ENCODE results near the gene ZMIZ1.

ZMIZ1 gene

DNA sequence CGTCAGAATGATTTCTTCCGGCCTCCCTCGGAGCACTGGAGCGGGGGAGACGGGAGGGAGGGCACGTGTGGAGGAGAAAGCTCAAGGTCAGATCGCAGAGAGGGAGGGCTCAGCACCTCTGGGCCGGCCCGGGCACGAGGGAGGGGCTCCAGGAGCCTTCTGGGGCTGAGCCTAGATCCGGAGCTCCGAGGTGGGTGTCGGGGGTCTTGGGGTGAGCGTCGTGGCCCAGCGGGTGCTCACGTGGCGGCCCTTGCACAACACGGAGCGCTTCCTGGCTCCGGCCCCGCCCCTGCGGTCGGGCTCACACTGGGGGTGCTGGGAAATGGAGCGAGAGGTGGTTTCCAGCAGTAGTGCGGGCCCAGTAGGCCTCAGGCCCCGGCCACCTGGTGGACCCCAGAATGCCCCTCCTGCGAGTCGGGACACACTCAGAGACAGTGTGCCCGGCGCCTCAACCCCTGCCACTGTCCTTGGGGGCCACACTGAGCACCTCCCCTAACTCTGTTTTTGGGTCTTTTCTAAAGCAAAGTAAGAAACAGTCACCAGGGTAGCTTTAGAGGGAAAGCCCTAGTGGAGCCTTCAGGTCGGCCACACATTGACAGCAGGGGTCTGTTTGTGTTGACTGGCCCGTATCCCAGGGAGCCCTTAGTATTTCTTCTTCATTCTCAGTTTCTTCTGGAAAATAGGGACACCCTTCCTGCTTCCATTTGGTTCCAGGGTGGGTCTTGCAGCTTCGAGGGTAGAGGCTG lies 279.3 kb downstream of the ZMIZ1 start:
- intact Hi-C loops (cut with micrococcal nuclease), result loop anchor here (2.0 kb wide), 1 partner anchor 53 kb away; no protein-coding TSS in a partner anchor
- peak overlapping the region; percentile 86 for H3K4me3 Mint-ChIP-seq
- peak overlapping the region; percentile 95 for H3K27ac Mint-ChIP-seq
- H3K4me1 Mint-ChIP-seq (ENCODE audit: low read depth), result peaks cover 87% of the 10 kb centered on the region
- no peaks in the 10 kb centered on the region for H3K9me3 Mint-ChIP-seq
- peaks cover 3% of the 10 kb centered on the region for H3K27me3 Mint-ChIP-seq
- peaks cover 57% of the 10 kb centered on the region for H3K36me3 Mint-ChIP-seq (ENCODE audit: low read depth)

DNA sequence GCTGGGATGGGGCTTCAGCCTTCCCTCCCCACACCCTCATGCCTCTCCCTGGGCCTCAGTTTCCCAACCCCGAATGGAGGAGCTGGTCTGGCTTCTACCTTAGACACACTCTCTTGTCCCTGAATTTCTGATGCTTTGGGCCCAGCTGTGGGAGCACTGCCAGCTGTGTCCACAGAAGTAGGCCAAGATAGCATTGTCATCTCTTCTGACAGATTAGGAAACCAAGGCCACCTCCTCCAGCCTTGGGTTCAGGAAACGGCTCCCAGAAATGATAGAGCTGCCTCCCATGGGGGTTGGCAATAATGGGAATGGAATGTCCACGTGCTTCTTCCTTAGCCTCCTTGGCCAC lies 279.8 kb downstream of the ZMIZ1 start:
- Mint-ChIP-seq H3K36me3 (ENCODE audit: low read depth) (peaks cover 62% of the 10 kb centered on the region), H3K27ac (peak overlapping the region; percentile 95), H3K27me3 (peaks cover 3% of the 10 kb centered on the region), H3K9me3 (no peaks in the 10 kb centered on the region), H3K4me1 (ENCODE audit: low read depth) (peaks cover 87% of the 10 kb centered on the region), H3K4me3 (peak overlapping the region; percentile 86)
- intact Hi-C loops (cut with micrococcal nuclease), result no loop called here

DNA sequence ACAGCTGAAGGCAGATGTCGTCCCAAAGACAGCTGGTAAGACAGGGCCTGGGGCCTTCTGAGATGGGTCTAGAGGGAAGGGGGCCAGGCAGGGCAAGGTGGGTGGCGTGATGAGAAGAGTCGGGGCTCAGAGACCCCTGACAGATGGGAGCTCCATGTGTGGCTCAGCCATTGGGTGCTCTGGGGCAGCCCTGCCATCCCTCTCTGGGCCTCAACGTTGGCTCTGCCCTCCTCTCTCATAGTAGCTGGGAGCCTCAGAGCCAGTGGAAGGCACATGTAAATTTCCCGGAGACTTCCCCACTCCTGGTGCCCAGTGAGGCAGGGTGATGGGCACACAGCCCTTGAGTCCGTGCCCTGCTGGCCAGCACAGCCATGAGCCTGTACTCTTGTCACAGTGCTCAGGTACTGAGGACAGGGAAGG lies 280.3 kb downstream of the ZMIZ1 start:
- Mint-ChIP-seq H3K4me3 (peak overlapping the region; percentile 86), H3K9me3 (no peaks in the 10 kb centered on the region), H3K4me1 (ENCODE audit: low read depth) (peaks cover 87% of the 10 kb centered on the region), H3K36me3 (ENCODE audit: low read depth) (peaks cover 67% of the 10 kb centered on the region), H3K27me3 (no peaks in the 10 kb centered on the region), H3K27ac (peak overlapping the region; percentile 95)
- intact Hi-C loops (cut with micrococcal nuclease), result no loop called here

DNA sequence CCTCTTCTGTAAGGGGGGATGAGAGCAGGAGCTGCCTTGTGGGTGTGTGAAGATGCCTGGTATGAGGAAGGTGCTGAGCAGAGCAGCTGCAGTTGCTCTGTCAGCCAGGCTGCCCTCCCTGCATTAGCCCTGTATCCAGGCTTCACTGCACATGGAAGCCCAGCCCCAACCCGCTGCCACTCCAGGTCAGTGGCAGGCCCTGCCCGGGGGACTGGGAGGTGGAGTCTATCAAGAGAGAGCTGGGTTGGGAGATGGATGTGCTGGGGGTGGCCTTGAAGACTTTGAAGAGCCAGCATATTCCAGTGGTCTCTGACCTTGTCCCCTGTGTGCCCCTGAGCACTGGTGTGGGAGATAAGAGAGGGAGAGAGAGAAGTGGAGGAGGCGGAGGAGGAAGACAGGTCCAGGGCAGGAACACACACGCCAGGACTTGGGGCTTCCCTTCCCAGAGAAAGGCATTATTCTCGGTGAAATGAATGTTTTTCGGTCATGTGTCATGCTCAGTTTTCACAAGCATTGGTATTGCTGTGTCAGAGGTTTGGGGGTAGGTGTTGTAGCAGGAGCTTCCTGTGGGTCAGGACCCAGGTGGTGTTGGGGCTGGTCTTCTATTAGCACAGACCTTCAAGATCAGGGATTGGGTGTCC lies 281.1 kb downstream of the ZMIZ1 start:
- Mint-ChIP-seq H3K36me3 (ENCODE audit: low read depth) (peaks cover 75% of the 10 kb centered on the region), H3K4me1 (ENCODE audit: low read depth) (peaks cover 90% of the 10 kb centered on the region), H3K27ac (peak overlapping the region; percentile 95), H3K4me3 (peak overlapping the region; percentile 37), H3K27me3 (no peaks in the 10 kb centered on the region), H3K9me3 (no peaks in the 10 kb centered on the region)
- intact Hi-C loops (cut with micrococcal nuclease), result no loop called here

DNA sequence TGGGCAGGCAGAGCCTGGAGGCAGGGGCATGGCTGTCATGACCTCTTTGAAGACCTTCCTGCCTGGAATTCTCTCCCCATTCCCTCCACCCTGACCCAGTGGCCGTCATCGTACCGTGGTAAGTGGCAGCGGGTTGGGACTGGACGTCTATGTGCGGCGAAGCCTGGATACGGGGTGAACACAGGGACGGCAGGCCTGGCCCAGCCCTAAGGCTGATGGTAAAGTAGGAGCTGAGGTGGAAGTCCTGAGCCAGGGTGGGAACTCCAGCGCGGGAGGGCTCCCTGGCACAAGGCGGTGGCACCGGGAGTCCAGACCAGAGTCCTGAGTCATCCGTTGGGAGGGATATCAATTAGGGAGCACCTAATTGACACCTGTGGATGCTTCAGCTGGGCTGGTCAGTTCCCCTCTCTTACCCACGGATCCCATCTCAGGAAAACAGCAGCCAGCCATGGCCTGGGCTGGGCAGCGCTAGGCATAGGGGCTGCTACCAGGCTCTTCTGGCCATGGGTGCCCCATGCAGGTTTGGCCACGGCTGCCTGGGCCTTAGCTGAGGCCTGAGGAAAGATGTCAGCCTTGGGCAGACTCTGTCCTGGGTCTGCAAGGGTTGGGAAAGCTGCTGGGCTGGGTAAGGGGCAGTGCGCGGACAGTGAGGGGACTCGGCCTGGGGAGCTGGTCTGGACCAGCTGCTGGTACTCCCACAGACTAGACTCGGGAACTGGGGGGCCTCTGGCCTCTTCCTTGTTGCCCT lies 281.8 kb downstream of the ZMIZ1 start:
- intact Hi-C loops (cut with micrococcal nuclease), result no loop called here
- H3K4me1 Mint-ChIP-seq (ENCODE audit: low read depth), result peaks cover 90% of the 10 kb centered on the region

DNA sequence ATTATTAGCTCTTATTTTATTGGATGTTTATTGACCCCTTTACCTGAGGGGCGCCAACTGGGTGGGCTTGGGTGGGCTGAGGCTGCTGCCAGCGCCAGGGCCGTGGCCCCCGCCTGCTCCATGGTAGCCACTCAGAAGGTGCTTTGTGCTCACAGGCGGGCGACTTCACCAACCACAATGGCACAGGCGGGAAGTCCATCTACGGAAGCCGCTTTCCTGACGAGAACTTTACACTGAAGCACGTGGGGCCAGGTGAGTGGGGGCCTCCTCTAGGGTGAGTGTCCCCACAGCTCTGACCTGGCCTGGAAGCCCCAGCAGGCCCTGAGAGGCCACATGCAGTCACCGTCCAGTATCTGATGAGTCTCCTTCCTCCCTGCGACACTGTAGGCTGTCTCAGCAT lies 282.6 kb downstream of the ZMIZ1 start:
- H3K36me3 Mint-ChIP-seq (ENCODE audit: low read depth), result peaks cover 86% of the 10 kb centered on the region
- peaks cover 90% of the 10 kb centered on the region for H3K4me1 Mint-ChIP-seq (ENCODE audit: low read depth)
- H3K4me3 Mint-ChIP-seq, result no peak overlapping the region
- intact Hi-C loops (cut with micrococcal nuclease), result no loop called here
- no peaks in the 10 kb centered on the region for H3K27me3 Mint-ChIP-seq
- H3K27ac Mint-ChIP-seq, result peak overlapping the region; percentile 20
- no peaks in the 10 kb centered on the region for H3K9me3 Mint-ChIP-seq

More for the DNA sequence above, 281.8 kb downstream of the ZMIZ1 start:
- H3K9me3 Mint-ChIP-seq, result no peaks in the 10 kb centered on the region
- H3K27ac Mint-ChIP-seq, result peak overlapping the region; percentile 95
- H3K36me3 Mint-ChIP-seq (ENCODE audit: low read depth), result peaks cover 82% of the 10 kb centered on the region
- H3K27me3 Mint-ChIP-seq, result no peaks in the 10 kb centered on the region
- H3K4me3 Mint-ChIP-seq, result no peak overlapping the region

DNA sequence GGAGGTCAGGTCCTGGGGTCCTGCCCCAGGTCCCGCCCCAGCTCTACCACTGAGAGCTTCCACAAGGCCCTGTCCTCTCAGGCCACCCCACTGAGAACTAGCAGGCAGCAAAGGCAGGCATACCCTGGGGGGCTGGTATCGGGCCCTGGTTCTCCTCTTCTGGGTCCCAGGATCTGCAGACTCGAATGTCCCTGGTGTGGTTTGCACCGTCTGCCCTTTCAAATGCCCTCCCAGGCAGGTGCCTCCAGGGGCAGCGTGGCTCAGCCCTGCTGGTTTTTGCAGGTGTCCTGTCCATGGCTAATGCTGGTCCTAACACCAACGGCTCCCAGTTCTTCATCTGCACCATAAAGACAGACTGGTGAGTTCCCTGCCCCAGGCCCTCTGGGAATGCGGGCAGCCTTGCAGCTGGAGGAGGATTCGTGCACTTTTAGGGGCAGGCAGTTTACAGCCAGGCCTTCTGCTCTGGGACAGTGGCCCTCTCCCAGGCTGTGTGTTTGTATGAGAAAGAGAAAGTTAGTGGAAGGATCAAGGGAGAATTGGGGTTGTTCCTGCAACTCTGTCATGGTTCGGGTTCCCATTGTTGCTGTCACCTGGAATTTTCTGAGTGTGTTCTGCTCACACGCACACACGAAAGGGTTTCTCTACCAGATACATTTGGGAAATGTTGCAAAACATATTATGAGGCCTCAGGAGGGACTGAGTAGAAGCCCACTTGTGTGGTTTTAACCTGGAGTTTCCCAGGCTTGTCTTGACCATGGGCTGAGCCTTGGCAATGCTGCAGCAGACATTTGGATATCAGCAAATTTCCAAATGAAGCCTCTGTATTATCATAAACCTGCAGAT lies 283.5 kb downstream of the ZMIZ1 start:
- intact Hi-C loops (cut with micrococcal nuclease), result no loop called here
- no peak overlapping the region for H3K4me3 Mint-ChIP-seq
- H3K27me3 Mint-ChIP-seq, result no peaks in the 10 kb centered on the region
- no peak overlapping the region for H3K27ac Mint-ChIP-seq
- peaks cover 91% of the 10 kb centered on the region for H3K36me3 Mint-ChIP-seq (ENCODE audit: low read depth)
- no peaks in the 10 kb centered on the region for H3K9me3 Mint-ChIP-seq
- peaks cover 84% of the 10 kb centered on the region for H3K4me1 Mint-ChIP-seq (ENCODE audit: low read depth)

DNA sequence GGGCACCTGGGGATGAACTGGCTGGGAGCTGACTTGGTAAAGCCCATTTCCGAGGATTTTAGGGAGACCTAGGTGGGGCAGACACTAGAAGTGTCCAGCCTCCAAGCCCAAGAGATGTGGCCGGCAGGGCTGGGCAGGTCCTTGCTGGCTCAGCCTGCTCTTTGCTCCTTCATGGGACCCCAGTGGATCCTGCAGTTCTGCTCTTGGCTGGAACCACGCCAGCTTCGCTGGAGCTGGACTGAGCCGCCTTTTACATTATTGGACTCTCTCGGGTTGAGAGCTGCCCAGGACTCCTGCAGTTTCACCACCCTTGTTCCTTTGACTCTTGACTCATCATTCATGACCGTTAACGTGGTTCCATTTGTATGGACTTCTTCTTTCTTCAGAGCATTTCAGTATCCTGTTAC lies 284.2 kb downstream of the ZMIZ1 start:
- intact Hi-C loops (cut with micrococcal nuclease), result no loop called here
- no peak overlapping the region for H3K4me3 Mint-ChIP-seq

DNA sequence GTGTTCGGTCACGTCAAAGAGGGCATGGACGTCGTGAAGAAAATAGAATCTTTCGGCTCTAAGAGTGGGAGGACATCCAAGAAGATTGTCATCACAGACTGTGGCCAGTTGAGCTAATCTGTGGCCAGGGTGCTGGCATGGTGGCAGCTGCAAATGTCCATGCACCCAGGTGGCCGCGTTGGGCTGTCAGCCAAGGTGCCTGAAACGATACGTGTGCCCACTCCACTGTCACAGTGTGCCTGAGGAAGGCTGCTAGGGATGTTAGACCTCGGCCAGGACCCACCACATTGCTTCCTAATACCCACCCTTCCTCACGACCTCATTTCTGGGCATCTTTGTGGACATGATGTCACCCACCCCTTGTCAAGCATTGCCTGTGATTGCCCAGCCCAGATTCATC lies 285.0 kb downstream of the ZMIZ1 start:
- no peaks in the 10 kb centered on the region for H3K9me3 Mint-ChIP-seq
- intact Hi-C loops (cut with micrococcal nuclease), result no loop called here
- no peaks in the 10 kb centered on the region for H3K27me3 Mint-ChIP-seq
- H3K36me3 Mint-ChIP-seq (ENCODE audit: low read depth), result peaks cover 86% of the 10 kb centered on the region
- H3K4me3 Mint-ChIP-seq, result no peak overlapping the region
- H3K4me1 Mint-ChIP-seq (ENCODE audit: low read depth), result peaks cover 75% of the 10 kb centered on the region
- no peak overlapping the region for H3K27ac Mint-ChIP-seq

More for the DNA sequence above, 284.2 kb downstream of the ZMIZ1 start:
- H3K4me1 Mint-ChIP-seq (ENCODE audit: low read depth), result peaks cover 83% of the 10 kb centered on the region
- no peaks in the 10 kb centered on the region for H3K9me3 Mint-ChIP-seq
- no peaks in the 10 kb centered on the region for H3K27me3 Mint-ChIP-seq
- no peak overlapping the region for H3K27ac Mint-ChIP-seq
- H3K36me3 Mint-ChIP-seq (ENCODE audit: low read depth), result peaks cover 91% of the 10 kb centered on the region

DNA sequence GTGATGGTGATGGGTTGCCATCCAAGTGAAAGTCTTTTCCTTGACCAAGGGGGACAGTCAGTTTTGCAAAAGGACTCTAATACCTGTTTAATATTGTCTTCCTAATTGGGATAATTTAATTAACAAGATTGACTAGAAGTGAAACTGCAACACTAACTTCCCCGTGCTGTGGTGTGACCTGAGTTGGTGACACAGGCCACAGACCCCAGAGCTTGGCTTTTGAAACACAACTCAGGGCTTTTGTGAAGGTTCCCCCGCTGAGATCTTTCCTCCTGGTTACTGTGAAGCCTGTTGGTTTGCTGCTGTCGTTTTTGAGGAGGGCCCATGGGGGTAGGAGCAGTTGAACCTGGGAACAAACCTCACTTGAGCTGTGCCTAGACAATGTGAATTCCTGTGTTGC lies 285.4 kb downstream of the ZMIZ1 start:
- peaks cover 81% of the 10 kb centered on the region for H3K36me3 Mint-ChIP-seq (ENCODE audit: low read depth)
- peaks cover 71% of the 10 kb centered on the region for H3K4me1 Mint-ChIP-seq (ENCODE audit: low read depth)
- H3K9me3 Mint-ChIP-seq, result no peaks in the 10 kb centered on the region
- no peaks in the 10 kb centered on the region for H3K27me3 Mint-ChIP-seq
- H3K4me3 Mint-ChIP-seq, result no peak overlapping the region
- intact Hi-C loops (cut with micrococcal nuclease), result no loop called here
- H3K27ac Mint-ChIP-seq, result no peak overlapping the region

DNA sequence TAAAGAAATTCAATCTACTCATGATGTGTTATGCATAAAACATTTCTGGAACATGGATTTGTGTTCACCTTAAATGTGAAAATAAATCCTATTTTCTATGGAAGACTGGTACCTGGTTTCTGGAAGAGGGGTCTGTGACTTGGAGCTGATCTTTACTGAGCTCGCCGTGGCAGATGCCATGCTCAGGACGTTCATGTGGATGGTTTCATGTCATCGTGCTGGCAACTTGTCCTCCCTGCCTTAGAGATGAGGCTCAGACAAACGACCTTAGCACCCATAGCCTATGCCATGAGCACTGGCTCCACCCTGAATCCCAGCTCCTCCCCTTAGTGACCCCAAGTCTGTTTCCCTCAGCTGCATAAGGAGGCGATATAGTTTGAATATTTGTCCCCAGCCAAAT lies 285.8 kb downstream of the ZMIZ1 start:
- no peak overlapping the region for H3K4me3 Mint-ChIP-seq
- H3K27ac Mint-ChIP-seq, result no peak overlapping the region
- peaks cover 67% of the 10 kb centered on the region for H3K4me1 Mint-ChIP-seq (ENCODE audit: low read depth)
- no peaks in the 10 kb centered on the region for H3K27me3 Mint-ChIP-seq
- peaks cover 77% of the 10 kb centered on the region for H3K36me3 Mint-ChIP-seq (ENCODE audit: low read depth)
- intact Hi-C loops (cut with micrococcal nuclease), result no loop called here
- no peaks in the 10 kb centered on the region for H3K9me3 Mint-ChIP-seq

DNA sequence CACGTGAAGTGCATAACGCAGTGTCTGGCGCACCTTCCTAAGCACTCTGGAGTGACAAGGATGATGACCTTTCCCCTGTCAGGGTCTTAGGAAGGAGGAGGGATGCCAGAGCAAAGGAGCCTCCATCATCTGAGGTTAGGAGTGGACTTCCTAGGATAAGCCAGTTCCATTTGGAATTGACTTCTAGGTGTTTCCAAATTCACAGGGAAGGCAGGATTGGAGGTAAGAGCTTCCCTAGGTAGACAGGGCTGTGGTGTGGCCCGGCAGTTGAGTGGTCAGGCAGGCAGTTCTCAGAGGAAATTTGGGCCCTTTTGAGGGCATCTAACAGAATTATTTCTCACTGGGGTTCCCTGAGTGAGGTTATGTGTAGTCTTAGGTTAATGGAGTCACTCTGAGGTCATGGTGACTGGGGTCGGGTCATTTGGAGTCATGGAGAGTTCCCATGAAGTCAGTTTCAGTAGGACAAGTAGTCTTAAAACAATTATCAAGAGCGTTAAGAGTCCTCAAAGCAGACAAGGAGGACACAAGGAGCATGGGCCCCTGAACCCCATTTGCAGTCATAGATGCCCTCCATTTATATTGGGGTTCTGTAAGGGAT lies 286.8 kb downstream of the ZMIZ1 start:
- intact Hi-C loops (cut with micrococcal nuclease), result no loop called here
- H3K36me3 Mint-ChIP-seq (ENCODE audit: low read depth), result peaks cover 68% of the 10 kb centered on the region
- peak overlapping the region; percentile 75 for H3K27ac Mint-ChIP-seq
- no peaks in the 10 kb centered on the region for H3K9me3 Mint-ChIP-seq
- H3K4me1 Mint-ChIP-seq (ENCODE audit: low read depth), result peaks cover 58% of the 10 kb centered on the region
- no peak overlapping the region for H3K4me3 Mint-ChIP-seq
- H3K27me3 Mint-ChIP-seq, result no peaks in the 10 kb centered on the region

DNA sequence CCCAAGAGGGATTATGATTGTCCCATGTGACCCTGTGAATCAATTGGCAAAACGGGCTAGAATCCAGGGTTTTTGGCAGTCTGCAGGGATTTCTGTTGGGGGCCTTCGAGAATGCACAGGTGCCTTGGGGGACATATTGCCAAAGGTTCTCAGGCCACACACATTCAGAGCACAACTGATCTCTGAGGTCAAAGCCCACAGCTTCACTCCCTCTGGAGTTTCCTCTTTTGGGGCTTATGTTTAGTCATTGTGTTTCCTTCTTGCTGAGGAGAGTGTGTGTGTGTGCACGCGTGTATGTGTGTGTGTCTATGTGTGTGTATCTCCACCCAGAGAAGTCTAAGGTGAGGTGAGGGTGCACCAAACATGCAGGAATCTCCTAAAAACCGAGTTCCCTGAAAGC lies 287.3 kb downstream of the ZMIZ1 start:
- intact Hi-C loops (cut with micrococcal nuclease), result no loop called here
- Mint-ChIP-seq H3K4me3 (no peak overlapping the region), H3K27me3 (no peaks in the 10 kb centered on the region), H3K27ac (peak overlapping the region; percentile 75), H3K36me3 (ENCODE audit: low read depth) (peaks cover 62% of the 10 kb centered on the region), H3K4me1 (ENCODE audit: low read depth) (peaks cover 52% of the 10 kb centered on the region), H3K9me3 (no peaks in the 10 kb centered on the region)

Data from dendritic cell treated with granulocyte-macrophage colony-stimulating factor and Interleukin-4, amounts not matched to agents 40 ng/mL and 50 ng/mL, for 4 days (primary cell).